NB4 (cell line): Measurements from ENCODE around the gene PLA2G4E.

Source experiments
- DNase-seq: peaks from one replicate; pipeline ENCODE4 v3.0.0; 2010; ENCODE audit warnings: low read depth
- H3K4me3 ChIP-seq: one replicate; pipeline ENCODE4 v1.5.1; 2011; ENCODE audit warnings: mild to moderate bottlenecking, low read depth, low read length, moderate library complexity
- MYC ChIP-seq: IDR thresholded peaks from 2 replicates; pipeline ENCODE4 v1.6.1; 2011; ENCODE audit warnings: low read depth, low read length
- POLR2A ChIP-seq: IDR thresholded peaks from 2 replicates; pipeline ENCODE4 v1.6.1; 2011; ENCODE audit warnings: mild to moderate bottlenecking; ENCODE audit not compliant: insufficient read length; ENCODE audit errors: extremely low read depth
- TF ChIP-seq, protein P1 (sequence below): IDR thresholded peaks from one replicate; pipeline ENCODE4 v1.5.1; 2012; ENCODE audit warnings: low read depth, low read length
- TF ChIP-seq, protein P2 (sequence below): IDR thresholded peaks from 2 replicates; pipeline ENCODE4 v1.6.1; 2011; ENCODE audit warnings: low read depth, low read length

PLA2G4E gene

DNA sequence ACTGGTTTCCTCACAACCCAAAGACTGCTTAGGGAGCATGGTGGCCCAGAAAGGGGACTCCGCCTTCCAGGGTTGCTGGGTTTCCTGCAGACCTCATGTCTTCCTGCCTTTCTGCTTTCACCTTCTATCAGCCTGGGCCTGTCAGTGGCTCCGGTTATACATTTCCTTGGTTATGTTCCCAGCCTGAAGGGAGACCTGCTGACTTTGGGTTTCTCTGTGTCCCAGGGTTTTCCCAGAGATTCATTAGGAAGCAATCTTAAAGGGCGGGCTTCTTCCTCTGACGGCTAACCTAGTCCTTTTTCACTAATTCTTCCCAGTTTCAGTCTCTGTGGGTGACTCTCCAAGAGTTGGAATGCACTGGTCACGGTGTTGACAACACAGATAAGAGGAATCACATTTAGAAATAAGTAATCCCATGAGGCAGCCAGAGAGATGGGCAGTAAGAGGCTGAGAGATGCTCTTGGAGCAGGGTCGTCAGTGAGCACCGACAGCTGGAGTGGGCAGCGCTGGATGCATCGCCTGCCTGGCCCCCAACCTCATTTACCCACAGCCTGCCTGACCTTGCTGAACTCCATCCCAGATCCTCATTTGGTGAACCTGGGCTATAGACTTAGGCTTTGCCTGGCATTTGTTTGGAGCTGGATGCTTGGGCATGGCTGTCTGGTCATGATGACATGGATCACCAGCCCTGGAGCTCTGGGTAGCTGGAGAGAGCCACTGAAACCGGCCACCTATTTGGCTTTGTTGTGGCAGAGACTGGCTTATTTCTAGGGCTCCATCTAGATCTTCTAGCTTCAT lies 38.5 kb downstream of the PLA2G4E start:
- no peak for DNase-seq
- no peak for TF ChIP-seq POLR2A
- TF ChIP-seq, protein P1, sequence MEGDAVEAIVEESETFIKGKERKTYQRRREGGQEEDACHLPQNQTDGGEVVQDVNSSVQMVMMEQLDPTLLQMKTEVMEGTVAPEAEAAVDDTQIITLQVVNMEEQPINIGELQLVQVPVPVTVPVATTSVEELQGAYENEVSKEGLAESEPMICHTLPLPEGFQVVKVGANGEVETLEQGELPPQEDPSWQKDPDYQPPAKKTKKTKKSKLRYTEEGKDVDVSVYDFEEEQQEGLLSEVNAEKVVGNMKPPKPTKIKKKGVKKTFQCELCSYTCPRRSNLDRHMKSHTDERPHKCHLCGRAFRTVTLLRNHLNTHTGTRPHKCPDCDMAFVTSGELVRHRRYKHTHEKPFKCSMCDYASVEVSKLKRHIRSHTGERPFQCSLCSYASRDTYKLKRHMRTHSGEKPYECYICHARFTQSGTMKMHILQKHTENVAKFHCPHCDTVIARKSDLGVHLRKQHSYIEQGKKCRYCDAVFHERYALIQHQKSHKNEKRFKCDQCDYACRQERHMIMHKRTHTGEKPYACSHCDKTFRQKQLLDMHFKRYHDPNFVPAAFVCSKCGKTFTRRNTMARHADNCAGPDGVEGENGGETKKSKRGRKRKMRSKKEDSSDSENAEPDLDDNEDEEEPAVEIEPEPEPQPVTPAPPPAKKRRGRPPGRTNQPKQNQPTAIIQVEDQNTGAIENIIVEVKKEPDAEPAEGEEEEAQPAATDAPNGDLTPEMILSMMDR = no peak
- TF ChIP-seq, protein P2, sequence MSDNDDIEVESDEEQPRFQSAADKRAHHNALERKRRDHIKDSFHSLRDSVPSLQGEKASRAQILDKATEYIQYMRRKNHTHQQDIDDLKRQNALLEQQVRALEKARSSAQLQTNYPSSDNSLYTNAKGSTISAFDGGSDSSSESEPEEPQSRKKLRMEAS = no peak
- TF ChIP-seq MYC = no peak
- no peak overlapping the region for H3K4me3 ChIP-seq

DNA sequence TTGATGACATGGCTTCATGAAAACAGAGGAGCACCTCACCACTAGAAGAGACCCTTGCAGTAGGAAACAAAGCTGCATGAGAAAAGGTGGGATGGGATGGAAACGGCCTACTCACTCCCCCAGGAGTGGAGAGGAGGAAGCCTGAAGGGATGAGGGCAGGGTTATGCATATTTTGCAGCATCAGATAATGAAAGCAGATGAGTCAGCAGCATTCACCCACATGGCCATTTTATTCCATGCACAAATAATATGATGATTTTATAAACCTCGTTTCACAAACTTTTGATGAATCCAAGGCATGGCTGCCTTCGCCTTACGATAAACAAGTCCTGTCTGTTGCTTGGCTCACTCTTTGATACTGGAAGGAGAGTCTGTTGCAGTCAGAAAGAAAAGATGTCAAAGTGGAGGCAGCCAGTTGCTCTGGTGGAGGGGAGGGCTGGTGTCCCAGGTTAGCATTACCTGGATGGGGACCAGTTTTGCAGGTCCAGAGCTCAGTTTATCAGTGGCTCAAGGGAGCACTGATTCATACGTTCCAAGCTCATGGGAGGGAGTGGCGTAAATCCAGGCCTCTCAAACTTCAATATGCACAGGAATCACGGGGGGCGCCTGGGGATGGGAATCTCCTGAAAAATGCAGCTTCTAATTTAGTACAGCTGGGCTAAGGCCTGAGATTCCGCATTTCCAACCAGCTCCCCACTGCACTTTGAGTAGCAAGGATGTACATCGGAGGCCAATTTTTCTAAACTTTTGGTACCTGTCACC lies 39.3 kb downstream of the PLA2G4E start:
- H3K4me3 ChIP-seq = no peak overlapping the region
- no peak for DNase-seq
- TF ChIP-seq, protein P1 = no peak
- TF ChIP-seq POLR2A (no peak), MYC (no peak)
- TF ChIP-seq, protein P2 = no peak

DNA sequence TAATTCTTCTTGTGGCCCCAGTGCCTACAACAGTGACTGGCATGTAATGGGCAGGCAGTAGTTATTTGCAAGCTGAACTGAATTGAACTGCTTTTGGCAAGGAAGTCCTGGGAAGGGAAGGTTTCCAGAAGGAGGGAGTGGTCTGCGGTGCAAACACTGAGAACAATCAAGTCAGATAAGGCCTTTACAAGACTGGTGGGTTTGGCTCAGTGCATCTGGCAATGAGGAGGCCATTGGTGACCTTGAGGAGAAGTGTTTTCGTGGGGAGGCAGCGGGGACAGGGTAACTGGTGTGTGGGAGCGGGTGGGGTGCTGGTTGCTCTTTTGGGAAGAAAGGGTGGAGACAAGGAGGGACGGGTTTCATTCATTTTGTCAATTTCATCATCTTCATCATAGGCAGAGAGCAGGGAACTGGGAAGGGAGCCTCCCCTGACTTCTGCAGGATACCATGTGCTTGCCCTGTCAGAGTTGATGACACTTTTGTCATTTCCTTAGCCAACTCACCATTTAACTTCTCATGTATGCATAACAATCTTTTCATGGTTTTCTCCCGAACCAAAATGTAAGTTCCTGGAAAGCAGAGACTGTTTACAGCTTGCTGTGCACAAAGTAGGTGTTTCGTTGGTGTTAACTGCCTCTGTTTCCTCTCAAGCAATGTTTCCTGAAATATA lies 40.1 kb downstream of the PLA2G4E start:
- H3K4me3 ChIP-seq = no peak overlapping the region
- TF ChIP-seq MYC (no peak), POLR2A (no peak)
- TF ChIP-seq, protein P2 = no peak
- TF ChIP-seq, protein P1 = no peak

DNA sequence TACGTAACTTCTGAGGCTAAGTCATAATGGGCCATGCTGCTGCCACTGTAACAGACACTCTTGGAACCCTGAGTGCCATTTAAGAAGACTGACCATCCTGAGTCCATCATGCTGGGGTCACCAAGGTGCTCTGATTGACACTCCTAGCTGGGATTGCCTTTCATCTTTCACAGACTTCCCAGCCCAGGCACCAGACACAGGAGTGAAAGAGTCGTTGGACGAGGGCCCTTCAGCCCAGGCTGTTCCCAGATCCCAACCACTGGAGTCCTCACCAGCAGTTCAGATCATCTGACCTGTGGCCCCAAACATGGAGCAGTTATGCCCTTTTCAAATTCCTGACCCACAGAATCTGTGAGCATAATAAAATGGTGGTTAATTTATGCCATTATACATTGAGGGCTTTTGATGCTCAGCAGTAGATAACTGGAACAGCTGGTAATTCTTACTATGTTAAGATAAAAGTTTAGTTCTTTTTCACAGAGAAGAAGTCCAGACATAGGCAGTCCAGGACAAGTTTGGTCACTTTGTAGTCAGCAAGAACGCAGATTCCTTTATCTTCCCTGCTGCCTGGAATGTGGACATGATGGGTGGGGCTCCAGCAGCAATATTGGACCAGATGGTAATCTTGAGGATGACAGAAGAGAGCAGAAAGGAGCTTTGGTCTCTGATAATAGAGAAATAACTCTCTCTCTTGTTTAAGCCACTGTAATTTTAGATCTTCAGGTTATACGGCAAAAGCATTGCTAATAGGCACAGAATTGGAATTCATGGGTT lies 41.2 kb downstream of the PLA2G4E start:
- TF ChIP-seq, protein P2 = no peak
- TF ChIP-seq POLR2A (no peak), MYC (no peak)
- TF ChIP-seq, protein P1 = no peak
- no peak overlapping the region for H3K4me3 ChIP-seq
- DNase-seq = no peak

More for the DNA sequence above, 40.1 kb downstream of the PLA2G4E start:
- DNase-seq = no peak

DNA sequence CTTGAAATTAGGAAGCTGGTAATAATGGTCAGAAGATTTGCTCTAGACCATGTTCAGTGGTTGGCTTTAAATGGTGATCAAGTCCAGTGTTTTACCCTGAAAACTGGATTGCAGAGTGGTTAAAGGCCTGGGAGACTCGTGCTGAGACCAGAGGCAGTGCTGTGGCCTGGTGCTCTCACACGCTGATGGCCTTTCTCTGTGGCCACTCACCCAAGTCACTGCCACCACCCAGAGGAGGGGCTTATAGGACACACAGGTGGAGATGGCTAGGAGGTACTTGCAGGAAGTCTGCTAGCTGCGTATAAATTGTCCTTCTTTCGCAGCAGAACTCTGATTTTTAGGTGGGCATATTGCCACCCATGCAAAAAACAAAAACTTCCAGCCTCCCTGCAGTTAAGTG lies 42.3 kb downstream of the PLA2G4E start:
- no peak for DNase-seq

More for the DNA sequence above, 42.3 kb downstream of the PLA2G4E start:
- no peak overlapping the region for H3K4me3 ChIP-seq
- TF ChIP-seq MYC (no peak), POLR2A (no peak)
- TF ChIP-seq, protein P1 = no peak
- TF ChIP-seq, protein P2 = no peak
